HL-60 (cell line): ENCODE data around the gene PPP1R9B.

Experiments used
- CTCF ChIP-seq: IDR thresholded peaks from one replicate; pipeline ENCODE4 v1.5.1; 2011; ENCODE audit warnings: low read length, control low read depth, inconsistent platforms; ENCODE audit not compliant: insufficient read depth
- POLR2AphosphoS5 ChIP-seq: IDR thresholded peaks from 2 replicates; pipeline ENCODE4 v1.6.1; 2012; ENCODE audit warnings: low read depth
- TF ChIP-seq, protein P1 (sequence below): IDR thresholded peaks from 2 replicates; pipeline ENCODE4 v1.6.1; 2012; ENCODE audit warnings: low read depth; ENCODE audit not compliant: insufficient replicate concordance

DNA sequence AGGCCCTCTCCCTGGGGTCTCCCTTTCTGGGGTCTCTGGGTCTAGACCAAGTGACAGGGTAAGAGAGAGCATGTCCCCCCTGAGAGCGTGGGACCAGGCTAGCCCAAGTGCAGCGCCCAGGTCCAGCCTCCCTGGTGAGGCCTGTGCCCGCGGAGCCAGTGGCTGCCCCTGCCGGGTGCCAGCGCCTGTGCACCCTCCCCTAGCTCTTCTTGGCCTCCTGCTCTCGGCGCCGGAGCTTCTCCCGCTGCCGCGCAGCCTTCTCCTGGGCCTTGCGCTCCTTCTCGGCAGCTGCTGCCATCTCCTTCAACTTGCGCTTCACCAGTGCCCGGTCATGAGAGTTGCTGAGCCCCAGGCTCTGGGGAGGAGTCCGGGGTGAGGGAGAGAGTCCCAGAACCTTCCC, 37.8 kb downstream of the PPP1R9B start:
- TF ChIP-seq CTCF: no peak
- TF ChIP-seq, protein P1, sequence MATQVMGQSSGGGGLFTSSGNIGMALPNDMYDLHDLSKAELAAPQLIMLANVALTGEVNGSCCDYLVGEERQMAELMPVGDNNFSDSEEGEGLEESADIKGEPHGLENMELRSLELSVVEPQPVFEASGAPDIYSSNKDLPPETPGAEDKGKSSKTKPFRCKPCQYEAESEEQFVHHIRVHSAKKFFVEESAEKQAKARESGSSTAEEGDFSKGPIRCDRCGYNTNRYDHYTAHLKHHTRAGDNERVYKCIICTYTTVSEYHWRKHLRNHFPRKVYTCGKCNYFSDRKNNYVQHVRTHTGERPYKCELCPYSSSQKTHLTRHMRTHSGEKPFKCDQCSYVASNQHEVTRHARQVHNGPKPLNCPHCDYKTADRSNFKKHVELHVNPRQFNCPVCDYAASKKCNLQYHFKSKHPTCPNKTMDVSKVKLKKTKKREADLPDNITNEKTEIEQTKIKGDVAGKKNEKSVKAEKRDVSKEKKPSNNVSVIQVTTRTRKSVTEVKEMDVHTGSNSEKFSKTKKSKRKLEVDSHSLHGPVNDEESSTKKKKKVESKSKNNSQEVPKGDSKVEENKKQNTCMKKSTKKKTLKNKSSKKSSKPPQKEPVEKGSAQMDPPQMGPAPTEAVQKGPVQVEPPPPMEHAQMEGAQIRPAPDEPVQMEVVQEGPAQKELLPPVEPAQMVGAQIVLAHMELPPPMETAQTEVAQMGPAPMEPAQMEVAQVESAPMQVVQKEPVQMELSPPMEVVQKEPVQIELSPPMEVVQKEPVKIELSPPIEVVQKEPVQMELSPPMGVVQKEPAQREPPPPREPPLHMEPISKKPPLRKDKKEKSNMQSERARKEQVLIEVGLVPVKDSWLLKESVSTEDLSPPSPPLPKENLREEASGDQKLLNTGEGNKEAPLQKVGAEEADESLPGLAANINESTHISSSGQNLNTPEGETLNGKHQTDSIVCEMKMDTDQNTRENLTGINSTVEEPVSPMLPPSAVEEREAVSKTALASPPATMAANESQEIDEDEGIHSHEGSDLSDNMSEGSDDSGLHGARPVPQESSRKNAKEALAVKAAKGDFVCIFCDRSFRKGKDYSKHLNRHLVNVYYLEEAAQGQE: no peak
- TF ChIP-seq POLR2AphosphoS5: no peak
